COLO829 (cell line): ENCODE data around the gene FAM120C.

Experiments used
- DNase-seq: peaks from one replicate; pipeline ENCODE4 v3.0.0; 2012; ENCODE audit warnings: low spot score

FAM120C gene

DNA sequence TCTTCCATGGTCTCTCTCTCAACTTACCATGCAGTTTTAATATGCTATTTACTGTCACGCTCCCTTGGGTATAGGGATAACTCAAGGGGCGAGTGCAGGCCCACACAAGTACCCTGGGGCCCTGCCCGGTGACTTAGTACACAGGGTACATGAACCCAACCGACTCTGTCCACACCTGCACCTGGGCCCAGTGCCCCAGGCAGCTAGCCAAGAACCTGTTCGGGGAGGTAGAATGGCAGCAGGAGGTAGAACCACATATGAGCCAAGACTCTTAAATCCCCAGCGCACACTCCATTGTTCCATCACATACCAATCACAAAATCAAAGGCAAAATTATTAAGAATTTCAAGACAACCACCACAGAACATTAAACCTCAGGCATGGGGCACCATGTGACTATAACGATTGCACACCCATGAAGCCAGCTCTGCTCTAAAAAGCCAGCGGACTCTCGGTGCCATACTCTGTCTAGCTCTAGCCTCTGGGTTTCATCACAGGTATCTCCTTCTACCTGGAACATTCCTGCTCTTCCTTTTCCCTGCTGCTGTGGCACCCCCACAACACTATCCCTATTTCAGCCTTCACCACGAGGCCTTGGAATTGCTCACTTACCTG lies 153.4 kb downstream of the FAM120C start:
- DNase-seq = no peak

DNA sequence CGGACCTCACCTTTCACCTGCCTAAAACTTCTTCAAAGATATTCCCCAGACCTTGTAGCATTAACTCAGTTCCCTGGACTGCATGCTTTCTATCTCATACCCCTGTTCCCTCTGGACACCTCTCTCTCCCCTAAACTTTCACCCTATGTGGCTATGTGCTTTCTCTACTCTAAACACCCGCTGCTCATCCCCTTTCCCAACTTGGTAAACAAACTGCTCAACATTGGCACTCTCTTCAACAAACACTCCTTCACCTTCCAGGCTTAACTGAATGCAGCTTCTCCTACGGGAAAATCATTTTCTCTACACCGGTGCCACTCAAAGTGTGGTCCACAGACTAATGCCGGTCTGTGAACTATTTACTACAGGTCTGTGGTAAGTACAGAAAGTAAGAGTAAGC lies 158.7 kb downstream of the FAM120C start:
- no peak for DNase-seq
